ENCODE results near the gene SOX6.

The SOX6 gene

GRCh38 chr11:16194566-16194965 is 161.8 kb downstream of the SOX6 start:
- H3K9me2 ChIP-seq (ENCODE audit: low read depth, low read length): no peaks in the 10 kb centered on the region
- no peak overlapping the region for H2AFZ ChIP-seq (ENCODE audit: low read length)
- no peak overlapping the region for H3K4me3 ChIP-seq (ENCODE audit: low read depth, low read length, poor library complexity, severe bottlenecking)
- H4K20me1 ChIP-seq (ENCODE audit: insufficient read depth, low read length): no peaks in the 10 kb centered on the region
- H3K4me1 ChIP-seq (ENCODE audit: insufficient read depth, low read length, severe bottlenecking): no peaks in the 10 kb centered on the region
- no peaks in the 10 kb centered on the region for H3F3A ChIP-seq (ENCODE audit: insufficient read depth, low read length)
- no peaks in the 10 kb centered on the region for H3K79me2 ChIP-seq (ENCODE audit: insufficient read depth, low read length)
- no peak overlapping the region for H3K9ac ChIP-seq (ENCODE audit: low read length)
- no peaks in the 10 kb centered on the region for H3K9me3 ChIP-seq (ENCODE audit: low read length)
- H3K27me3 ChIP-seq (ENCODE audit: insufficient read depth, low read length): no peaks in the 10 kb centered on the region
- no peak overlapping the region for H3K27ac ChIP-seq (ENCODE audit: low read depth, low read length, poor library complexity, severe bottlenecking)
- no peaks in the 10 kb centered on the region for H3K36me3 ChIP-seq (ENCODE audit: insufficient read depth, low read length)
- TF ChIP-seq CTCF (IDR thresholded peaks at IDR 0.05; ENCODE audit: low read length): no peak
- no peak for TF ChIP-seq EZH2 (IDR thresholded peaks at IDR 0.05; ENCODE audit: borderline replicate concordance, low read length)
- H3K4me2 ChIP-seq (ENCODE audit: low read length): no peak overlapping the region

GRCh38 chr11:16193897-16194381 is 162.4 kb downstream of the SOX6 start:
- Histone ChIP-seq H3K79me2 (ENCODE audit: insufficient read depth, low read length) (no peaks in the 10 kb centered on the region), H3K9ac (ENCODE audit: low read length) (no peak overlapping the region), H3K4me2 (ENCODE audit: low read length) (no peak overlapping the region), H3K27ac (ENCODE audit: low read depth, low read length, poor library complexity, severe bottlenecking) (no peak overlapping the region), H3K4me3 (ENCODE audit: low read depth, low read length, poor library complexity, severe bottlenecking) (no peak overlapping the region), H3K4me1 (ENCODE audit: insufficient read depth, low read length, severe bottlenecking) (no peaks in the 10 kb centered on the region), H3F3A (ENCODE audit: insufficient read depth, low read length) (no peaks in the 10 kb centered on the region), H3K9me3 (ENCODE audit: low read length) (no peaks in the 10 kb centered on the region), H2AFZ (ENCODE audit: low read length) (no peak overlapping the region), H3K27me3 (ENCODE audit: insufficient read depth, low read length) (no peaks in the 10 kb centered on the region), H4K20me1 (ENCODE audit: insufficient read depth, low read length) (no peaks in the 10 kb centered on the region), H3K9me2 (ENCODE audit: low read depth, low read length) (no peaks in the 10 kb centered on the region), H3K36me3 (ENCODE audit: insufficient read depth, low read length) (no peaks in the 10 kb centered on the region)
- no peak for TF ChIP-seq EZH2 (IDR thresholded peaks at IDR 0.05; ENCODE audit: borderline replicate concordance, low read length)
- TF ChIP-seq CTCF (IDR thresholded peaks at IDR 0.05; ENCODE audit: low read length): no peak

- no peak overlapping the region for H3K4me2 ChIP-seq (ENCODE audit: low read length)
- no peaks in the 10 kb centered on the region for H3K27me3 ChIP-seq (ENCODE audit: insufficient read depth, low read length)
- no peak overlapping the region for H3K9ac ChIP-seq (ENCODE audit: low read length)
- H3K4me3 ChIP-seq (ENCODE audit: low read depth, low read length, poor library complexity, severe bottlenecking): no peak overlapping the region
- no peaks in the 10 kb centered on the region for H3K9me3 ChIP-seq (ENCODE audit: low read length)
- no peaks in the 10 kb centered on the region for H3K36me3 ChIP-seq (ENCODE audit: insufficient read depth, low read length)
- no peaks in the 10 kb centered on the region for H3F3A ChIP-seq (ENCODE audit: insufficient read depth, low read length)
- TF ChIP-seq CTCF (IDR thresholded peaks at IDR 0.05; ENCODE audit: low read length) (no peak), EZH2 (IDR thresholded peaks at IDR 0.05; ENCODE audit: borderline replicate concordance, low read length) (no peak)
- H3K79me2 ChIP-seq (ENCODE audit: insufficient read depth, low read length): no peaks in the 10 kb centered on the region
- no peak overlapping the region for H3K27ac ChIP-seq (ENCODE audit: low read depth, low read length, poor library complexity, severe bottlenecking)
- H2AFZ ChIP-seq (ENCODE audit: low read length): no peak overlapping the region
- no peaks in the 10 kb centered on the region for H3K4me1 ChIP-seq (ENCODE audit: insufficient read depth, low read length, severe bottlenecking)
- no peaks in the 10 kb centered on the region for H3K9me2 ChIP-seq (ENCODE audit: low read depth, low read length)
- H4K20me1 ChIP-seq (ENCODE audit: insufficient read depth, low read length): no peaks in the 10 kb centered on the region
These were observed 164.5 kb downstream of the SOX6 start for GRCh38 chr11:16191868-16192240.
